HepG2 (cell line): ENCODE data around the gene PTF1A. TPM values are rescaled to one million over a fixed set of nuclear protein-coding genes. Genes with fewer than 3 reads are reported as not detected.

Source experiments
- ATAC-seq: fragments of 200-7000 bp; cut with Tn5 transposase; 3 replicates; pipeline ENCODE4 v1.9.1; 2020; ENCODE audit warnings: mild to moderate bottlenecking, moderate library complexity
- BruUV-seq: library from RNA; stranded (reverse); fragments of 400-500 nt; replicated peaks from 2 replicates; lab custom pipeline; 2021; lab: Mats Ljungman, UMichigan
- CTCF ChIA-PET: fragments of 300-600 bp; formaldehyde crosslinking; extraction: SDS; loops from one replicate; lab custom pipeline; 2021; ENCODE audit warnings: low total read pairs, inconsistent platforms, low intra/inter-chr PET ratio; lab: Yijun Ruan, JAX
- POLR2A ChIA-PET: fragments of 350-600 bp; sonication (Branson Sonifier 250); formaldehyde crosslinking; loops from one replicate; lab custom pipeline; 2020; ENCODE audit warnings: antibody characterized with exemption, inconsistent platforms; lab: Yijun Ruan, JAX
- DNase-seq: peaks from one replicate; pipeline ENCODE4 v3.0.0-alpha.2; 2015; ENCODE audit warnings: low spot score
- FAIRE-seq: peaks from 3 replicates; lab custom pipeline; 2011; peaks lifted over from hg19 to GRCh38; lab: Jason Lieb, UNC
- H2AFZ ChIP-seq: one replicate; pipeline ENCODE4 v1.6.1; 2011; ENCODE audit warnings: low read length, inconsistent platforms
- H3K27ac ChIP-seq: fragments of 300-600 bp; 3 replicates; pipeline ENCODE4 v1.8.0; 2011; ENCODE audit warnings: mixed run types, mild to moderate bottlenecking, mixed read lengths, low read length, inconsistent platforms; ENCODE audit not compliant: insufficient read depth; ENCODE audit errors: extremely low read length
- H3K27me3 ChIP-seq, 2 experiments: fragments of 200-600 bp in 1 of 2; 2 replicates in 1 of 2; 3 replicates in 1 of 2; pipeline versions ENCODE4 v1.6.0 to v1.8.0; 2011; ENCODE audit warnings: low read length in 2 of 2, mild to moderate bottlenecking in 2 of 2, moderate library complexity in 2 of 2, inconsistent platforms in 1 of 2; ENCODE audit not compliant: insufficient read depth in 2 of 2, control insufficient read depth in 1 of 2
- H3K36me3 ChIP-seq, 2 experiments: fragments of 200-600 bp in 1 of 2; replicated peaks in 1 of 2; 2 replicates in 1 of 2; 3 replicates in 1 of 2; pipeline versions ENCODE4 v1.5.1 to v1.8.0; 2011; ENCODE audit warnings: low read length in 2 of 2, inconsistent platforms in 1 of 2; ENCODE audit not compliant: insufficient read depth in 2 of 2, control insufficient read depth in 1 of 2
- H3K4me1 ChIP-seq: 2 replicates; pipeline ENCODE4 v1.5.1; 2012; ENCODE audit warnings: low read length, inconsistent platforms; ENCODE audit not compliant: insufficient read depth
- H3K4me2 ChIP-seq: 2 replicates; pipeline ENCODE4 v1.6.0; 2011; ENCODE audit warnings: low read depth, low read length, inconsistent platforms
- H3K4me3 ChIP-seq, 3 experiments: fragments of 200-600 bp in 1 of 3; sonication (generic), shearing (Covaris generic) in 1 of 3; replicated peaks in 1 of 3; 2 replicates each; pipeline ENCODE4 v1.5.1; 2011 to 2016; ENCODE audit warnings: low read length in 3 of 3, inconsistent platforms in 2 of 3, low read depth in 2 of 3, mild to moderate bottlenecking in 2 of 3, control low read depth in 1 of 3, mixed read lengths in 1 of 3; ENCODE audit not compliant: insufficient read depth in 1 of 3
- H3K79me2 ChIP-seq: one replicate; pipeline ENCODE4 v1.6.1; 2011; ENCODE audit warnings: low read length, inconsistent platforms; ENCODE audit not compliant: insufficient read depth
- H3K9ac ChIP-seq: 2 replicates; pipeline ENCODE4 v1.6.0; 2011; ENCODE audit warnings: mild to moderate bottlenecking, low read depth, low read length, inconsistent platforms; ENCODE audit not compliant: insufficient read depth
- H3K9me3 ChIP-seq: 2 replicates; pipeline ENCODE4 v1.5.1; 2012; ENCODE audit warnings: mild to moderate bottlenecking, low read length
- H4K20me1 ChIP-seq: 2 replicates; pipeline ENCODE4 v1.6.0; 2011; ENCODE audit warnings: inconsistent platforms, mild to moderate bottlenecking, low read length, moderate library complexity; ENCODE audit not compliant: insufficient read depth
- E2F2 ChIP-seq: sonication (generic); formaldehyde crosslinking; IDR thresholded peaks from 2 replicates; pipeline ENCODE4 v1.4.0; 2020; ENCODE audit warnings: missing genetic modification reagents, borderline replicate concordance
- MATR3 ChIP-seq: sonication (generic); formaldehyde crosslinking; IDR thresholded peaks from 2 replicates; pipeline ENCODE4 v1.4.0; 2020; ENCODE audit warnings: missing genetic modification reagents
- SMARCC2 ChIP-seq: fragments of 450-650 bp; IDR thresholded peaks from 2 replicates; pipeline ENCODE4 v1.6.1; 2017; ENCODE audit warnings: antibody characterized with exemption, mild to moderate bottlenecking
- SNAPC2 ChIP-seq: sonication (generic); formaldehyde crosslinking; IDR thresholded peaks from 2 replicates; pipeline ENCODE4 v1.8.1; 2022; ENCODE audit warnings: mild to moderate bottlenecking, missing genetic modification reagents
- ZBTB1 ChIP-seq: sonication (generic); formaldehyde crosslinking; IDR thresholded peaks from 2 replicates; pipeline ENCODE4 v1.4.0; 2020; ENCODE audit warnings: missing genetic modification reagents, borderline replicate concordance
- ZNF747 ChIP-seq: sonication (generic); formaldehyde crosslinking; IDR thresholded peaks from 2 replicates; pipeline ENCODE4 v1.8.1; 2023; ENCODE audit warnings: missing genetic modification reagents, mild to moderate bottlenecking, borderline replicate concordance
- ZSCAN30 ChIP-seq: sonication (generic); formaldehyde crosslinking; IDR thresholded peaks from 2 replicates; pipeline ENCODE4 v1.5.0; 2020; ENCODE audit warnings: mild to moderate bottlenecking, missing genetic modification reagents
- WGBS: methylation state at CpG from one replicate; pipeline ENCODE4 v1.1.6; 2017; ENCODE audit warnings: low lambda C conversion rate; 5-methylcytosine and 5-hydroxymethylcytosine counted together
- in situ Hi-C: cut with HindIII; loops from 2 replicates; pipeline ENCODE4 v1.10.0; 2017; ENCODE audit warnings: low pct_unique_long_range_greater_than_20kb; ENCODE audit not compliant: extremely low pct_ligation_motif_present
- intact Hi-C: fragments of 100-400 bp; cut with micrococcal nuclease; formaldehyde crosslinking; loops from one replicate; pipeline ENCODE4 v1.10.0; 2022; ENCODE audit not compliant: unreplicated experiment
- polyA plus RNA-seq, 8 experiments: library from polyadenylated mRNA; depleted of rRNA in 3 of 8; stranded (reverse) in 7 of 8; unstranded in 1 of 8; fragments of >200 nt; fragmentation: Illumina TruSeq in 4 of 8; extraction: Trizol in 4 of 8; gene quantifications; 2 replicates each; pipeline versions ENCODE4 v1.2.1 to v1.2.3, GENCODE V29; 2011 to 2016; ENCODE audit warnings: low read depth in 4 of 8, missing spikeins in 1 of 8, mixed read lengths in 1 of 8; ENCODE audit not compliant: insufficient read depth in 1 of 8
- total RNA-seq, 5 experiments: library from RNA; depleted of rRNA; stranded (reverse); fragments of >200 nt; fragmentation: Illumina TruSeq; extraction: Trizol; gene quantifications; 2 replicates each; pipeline ENCODE4 v1.2.3, GENCODE V29; 2016; ENCODE audit warnings: low read depth in 1 of 5
- TF ChIP-seq, protein P1 (sequence below): sonication (generic); formaldehyde crosslinking; IDR thresholded peaks from 2 replicates; pipeline ENCODE4 v1.8.1; 2023; ENCODE audit warnings: mild to moderate bottlenecking, missing genetic modification reagents
- TF ChIP-seq, protein P2 (sequence below): sonication (generic); formaldehyde crosslinking; IDR thresholded peaks from 2 replicates; pipeline ENCODE4 v1.4.0; 2020; ENCODE audit warnings: mild to moderate bottlenecking, low read depth, missing genetic modification reagents
- TF ChIP-seq, protein P3 (sequence below): IDR thresholded peaks from 2 replicates; pipeline ENCODE4 v1.6.1; 2016; ENCODE audit warnings: low read depth, missing genetic modification reagents, missing compliant biosample characterization

The PTF1A gene
- total and polyA plus RNA-seq, 2 of the 13 experiments (the other 11 are each of a cell fraction or from before 2014, with no cell fraction given), result not detected

- TF ChIP-seq SMARCC2, result no peak
- TF ChIP-seq SNAPC2, result no peak
- no peak for TF ChIP-seq MATR3
- TF ChIP-seq, protein P1, sequence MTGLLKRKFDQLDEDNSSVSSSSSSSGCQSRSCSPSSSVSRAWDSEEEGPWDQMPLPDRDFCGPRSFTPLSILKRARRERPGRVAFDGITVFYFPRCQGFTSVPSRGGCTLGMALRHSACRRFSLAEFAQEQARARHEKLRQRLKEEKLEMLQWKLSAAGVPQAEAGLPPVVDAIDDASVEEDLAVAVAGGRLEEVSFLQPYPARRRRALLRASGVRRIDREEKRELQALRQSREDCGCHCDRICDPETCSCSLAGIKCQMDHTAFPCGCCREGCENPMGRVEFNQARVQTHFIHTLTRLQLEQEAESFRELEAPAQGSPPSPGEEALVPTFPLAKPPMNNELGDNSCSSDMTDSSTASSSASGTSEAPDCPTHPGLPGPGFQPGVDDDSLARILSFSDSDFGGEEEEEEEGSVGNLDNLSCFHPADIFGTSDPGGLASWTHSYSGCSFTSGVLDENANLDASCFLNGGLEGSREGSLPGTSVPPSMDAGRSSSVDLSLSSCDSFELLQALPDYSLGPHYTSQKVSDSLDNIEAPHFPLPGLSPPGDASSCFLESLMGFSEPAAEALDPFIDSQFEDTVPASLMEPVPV, result no peak
- TF ChIP-seq, protein P2, sequence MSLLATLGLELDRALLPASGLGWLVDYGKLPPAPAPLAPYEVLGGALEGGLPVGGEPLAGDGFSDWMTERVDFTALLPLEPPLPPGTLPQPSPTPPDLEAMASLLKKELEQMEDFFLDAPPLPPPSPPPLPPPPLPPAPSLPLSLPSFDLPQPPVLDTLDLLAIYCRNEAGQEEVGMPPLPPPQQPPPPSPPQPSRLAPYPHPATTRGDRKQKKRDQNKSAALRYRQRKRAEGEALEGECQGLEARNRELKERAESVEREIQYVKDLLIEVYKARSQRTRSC (CRISPR knock-in tag), result no peak
- no peak for TF ChIP-seq E2F2
Measured at GRCh38 chr10:23203369-23204325, 11.5 kb downstream of the PTF1A start (continued).

DNA sequence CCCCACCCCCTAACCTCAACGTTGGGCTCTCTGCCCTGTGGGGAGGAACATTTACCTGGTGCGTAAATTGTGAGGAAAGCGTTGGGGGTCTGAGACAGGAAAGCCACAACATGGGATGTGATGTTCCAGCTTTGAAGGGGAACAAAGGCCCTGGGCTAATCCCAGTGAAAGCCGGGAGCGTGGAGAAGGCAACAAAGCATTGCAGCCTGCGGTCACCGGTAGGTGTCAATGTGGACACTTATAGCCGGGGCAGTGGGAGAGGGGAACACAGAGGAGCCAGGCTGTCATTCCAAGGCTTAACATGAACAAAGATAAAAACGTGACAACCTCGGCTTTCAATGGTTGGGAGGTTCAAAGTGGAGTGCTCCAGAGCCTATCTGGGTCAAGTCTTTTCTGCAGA is 12.7 kb downstream of the PTF1A start:
- intact Hi-C loops (no loop called here), in situ Hi-C loops (no loop called here)
- Histone ChIP-seq H3K27me3 (peaks cover 1 to 42% of the 10 kb centered on the region in 2 experiments; a peak in 4 of 5 replicates), H3K4me2 (no peak overlapping the region), H2AFZ (no peak overlapping the region), H3K4me1 (peaks cover 17% of the 10 kb centered on the region), H3K36me3 (no peaks in the 10 kb centered on the region), H4K20me1 (no peaks in the 10 kb centered on the region), H3K9me3 (no peaks in the 10 kb centered on the region), H3K27ac (no peak overlapping the region), H3K4me3 (no peak overlapping the region), H3K79me2 (no peaks in the 10 kb centered on the region), H3K9ac (no peak overlapping the region)
- CTCF ChIA-PET, result no interaction called here
- ATAC-seq (no peak), FAIRE-seq (no peak), DNase-seq (no peak)
- POLR2A ChIA-PET, result no interaction called here
- WGBS, result 44% methylated on average over 10 of the region's 10 CpGs
- BruUV-seq, result no TSS peak
- TF ChIP-seq ZBTB1 (no peak), ZNF747 (no peak), ZSCAN30 (CRISPR knock-in tag) (no peak)
- TF ChIP-seq, protein P3, sequence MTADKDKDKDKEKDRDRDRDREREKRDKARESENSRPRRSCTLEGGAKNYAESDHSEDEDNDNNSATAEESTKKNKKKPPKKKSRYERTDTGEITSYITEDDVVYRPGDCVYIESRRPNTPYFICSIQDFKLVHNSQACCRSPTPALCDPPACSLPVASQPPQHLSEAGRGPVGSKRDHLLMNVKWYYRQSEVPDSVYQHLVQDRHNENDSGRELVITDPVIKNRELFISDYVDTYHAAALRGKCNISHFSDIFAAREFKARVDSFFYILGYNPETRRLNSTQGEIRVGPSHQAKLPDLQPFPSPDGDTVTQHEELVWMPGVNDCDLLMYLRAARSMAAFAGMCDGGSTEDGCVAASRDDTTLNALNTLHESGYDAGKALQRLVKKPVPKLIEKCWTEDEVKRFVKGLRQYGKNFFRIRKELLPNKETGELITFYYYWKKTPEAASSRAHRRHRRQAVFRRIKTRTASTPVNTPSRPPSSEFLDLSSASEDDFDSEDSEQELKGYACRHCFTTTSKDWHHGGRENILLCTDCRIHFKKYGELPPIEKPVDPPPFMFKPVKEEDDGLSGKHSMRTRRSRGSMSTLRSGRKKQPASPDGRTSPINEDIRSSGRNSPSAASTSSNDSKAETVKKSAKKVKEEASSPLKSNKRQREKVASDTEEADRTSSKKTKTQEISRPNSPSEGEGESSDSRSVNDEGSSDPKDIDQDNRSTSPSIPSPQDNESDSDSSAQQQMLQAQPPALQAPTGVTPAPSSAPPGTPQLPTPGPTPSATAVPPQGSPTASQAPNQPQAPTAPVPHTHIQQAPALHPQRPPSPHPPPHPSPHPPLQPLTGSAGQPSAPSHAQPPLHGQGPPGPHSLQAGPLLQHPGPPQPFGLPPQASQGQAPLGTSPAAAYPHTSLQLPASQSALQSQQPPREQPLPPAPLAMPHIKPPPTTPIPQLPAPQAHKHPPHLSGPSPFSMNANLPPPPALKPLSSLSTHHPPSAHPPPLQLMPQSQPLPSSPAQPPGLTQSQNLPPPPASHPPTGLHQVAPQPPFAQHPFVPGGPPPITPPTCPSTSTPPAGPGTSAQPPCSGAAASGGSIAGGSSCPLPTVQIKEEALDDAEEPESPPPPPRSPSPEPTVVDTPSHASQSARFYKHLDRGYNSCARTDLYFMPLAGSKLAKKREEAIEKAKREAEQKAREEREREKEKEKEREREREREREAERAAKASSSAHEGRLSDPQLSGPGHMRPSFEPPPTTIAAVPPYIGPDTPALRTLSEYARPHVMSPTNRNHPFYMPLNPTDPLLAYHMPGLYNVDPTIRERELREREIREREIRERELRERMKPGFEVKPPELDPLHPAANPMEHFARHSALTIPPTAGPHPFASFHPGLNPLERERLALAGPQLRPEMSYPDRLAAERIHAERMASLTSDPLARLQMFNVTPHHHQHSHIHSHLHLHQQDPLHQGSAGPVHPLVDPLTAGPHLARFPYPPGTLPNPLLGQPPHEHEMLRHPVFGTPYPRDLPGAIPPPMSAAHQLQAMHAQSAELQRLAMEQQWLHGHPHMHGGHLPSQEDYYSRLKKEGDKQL (CRISPR knock-in tag), result no peak
